Limb (tissue), 2 donors: Measurements from ENCODE around the gene NEDD8.

ENCODE experiments used
- DNase-seq, 2 donors: peaks; one replicate each; pipeline ENCODE4 v3.0.0-alpha.2; 2016; ENCODE audit errors: extremely low spot score in 2 of 2

NEDD8 gene

DNA sequence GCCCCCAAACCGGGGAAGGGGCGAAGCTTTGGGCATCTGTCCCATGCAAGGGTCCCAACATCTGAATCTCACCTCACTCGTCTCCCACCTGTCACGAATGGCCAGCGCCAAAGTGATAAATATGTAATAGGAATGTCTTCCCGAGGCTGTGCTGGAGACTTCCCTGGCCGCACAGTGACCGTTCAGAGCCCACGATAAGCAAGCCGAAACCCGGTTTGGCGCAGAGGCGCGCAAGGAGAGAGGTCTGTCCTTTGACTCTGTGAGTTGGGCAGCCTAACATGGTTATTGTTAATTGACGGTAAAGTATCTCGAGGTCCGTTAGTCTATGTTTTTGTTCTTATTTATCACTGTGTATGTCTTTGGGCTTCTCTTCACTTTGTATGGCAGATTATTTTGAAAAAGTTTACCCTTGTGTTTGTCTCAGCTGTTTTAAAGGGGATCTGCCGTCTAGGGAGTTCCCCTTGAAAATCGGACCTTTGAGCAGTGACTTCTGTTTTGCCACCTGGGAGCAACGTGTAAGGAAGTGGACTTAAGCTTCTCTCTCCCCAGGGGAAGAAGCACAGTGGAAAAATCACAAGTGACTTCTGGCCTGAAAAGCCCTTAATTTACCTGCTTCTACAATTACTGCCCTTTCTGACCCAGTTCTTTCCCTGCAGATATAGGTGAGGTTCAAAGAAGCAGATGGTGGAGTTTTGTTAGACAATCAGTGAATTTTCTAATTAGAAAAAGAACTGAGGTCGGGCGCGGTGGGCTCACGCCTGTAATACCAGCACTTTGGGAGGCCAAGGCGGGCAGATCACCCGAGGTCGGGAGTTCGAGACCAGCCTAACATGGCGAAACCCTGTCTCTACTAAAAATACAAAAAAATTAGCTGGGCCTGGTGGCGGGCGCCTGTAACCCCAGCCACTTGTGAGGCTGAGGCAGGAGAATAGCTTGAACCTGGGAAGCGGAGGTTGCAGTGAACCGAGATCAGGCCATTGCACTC, 35.8 kb downstream of the NEDD8 start:
- no peak for DNase-seq

DNA sequence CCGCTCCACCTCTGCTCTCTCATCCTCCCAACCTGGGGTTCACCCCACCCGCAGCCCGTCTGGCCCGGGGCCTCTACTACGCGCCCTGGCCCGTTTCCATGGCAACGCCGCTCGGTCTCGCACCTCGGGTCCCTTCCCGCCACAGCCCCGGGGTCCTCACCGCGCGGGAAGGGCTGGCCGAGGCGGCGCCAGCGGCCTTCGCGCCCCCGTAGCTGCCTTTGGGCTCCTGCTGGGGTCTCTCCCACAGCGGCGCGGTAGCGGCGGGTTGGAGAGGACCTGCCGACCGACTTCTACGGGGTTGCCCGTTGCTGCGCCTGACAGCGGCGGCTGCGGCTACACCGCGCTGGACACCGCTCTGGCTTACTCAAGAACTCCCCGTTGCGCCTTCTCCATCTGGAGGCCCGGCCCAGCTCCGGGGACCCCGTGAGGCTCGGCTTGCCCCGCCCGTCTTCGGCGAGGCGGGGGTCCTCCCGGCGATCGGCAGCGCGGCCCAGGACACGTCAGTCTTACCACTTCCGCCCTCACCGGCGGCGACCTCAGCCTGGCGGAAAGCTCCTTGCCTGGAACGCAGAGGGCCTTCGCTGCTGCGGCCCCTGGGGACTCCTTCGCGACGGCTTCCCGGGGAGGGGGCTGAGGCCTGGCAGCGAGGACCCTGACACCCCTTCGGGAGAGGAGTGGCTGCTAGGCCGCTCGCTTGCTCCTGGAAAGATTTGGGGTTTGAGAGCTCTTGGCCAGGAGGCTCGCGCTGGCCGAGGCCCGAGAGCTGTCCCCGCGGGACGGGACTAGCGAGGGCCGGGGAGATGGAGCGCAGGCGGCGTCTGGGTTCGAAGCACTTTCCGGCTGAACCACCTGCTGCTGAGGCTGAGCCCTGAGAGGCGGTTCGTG, 36.7 kb downstream of the NEDD8 start, which contains the start of gene TM9SF1:
TSS of gene TM9SF1 (minus strand) at position 256 of the 885 bp plus-strand sequence. CDS start 422 bp downstream, outside the sequence.
- peak; percentile 85 to 92 for DNase-seq

DNA sequence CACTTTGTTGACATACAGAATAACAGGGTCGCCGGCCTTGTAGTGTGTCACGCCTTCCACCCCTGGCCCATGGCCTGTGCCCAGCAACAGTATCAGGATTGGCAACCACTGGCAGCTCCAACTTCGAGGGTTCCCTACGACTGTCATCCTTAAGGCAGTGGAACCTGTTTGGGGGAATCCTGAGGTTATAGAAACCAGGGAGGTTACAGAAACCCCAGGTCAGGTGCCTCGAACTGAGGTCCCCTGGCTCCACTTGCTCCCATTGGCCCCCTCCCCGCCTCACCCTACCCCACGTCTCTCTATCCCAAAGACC, 37.3 kb downstream of the NEDD8 start:
- no peak for DNase-seq

DNA sequence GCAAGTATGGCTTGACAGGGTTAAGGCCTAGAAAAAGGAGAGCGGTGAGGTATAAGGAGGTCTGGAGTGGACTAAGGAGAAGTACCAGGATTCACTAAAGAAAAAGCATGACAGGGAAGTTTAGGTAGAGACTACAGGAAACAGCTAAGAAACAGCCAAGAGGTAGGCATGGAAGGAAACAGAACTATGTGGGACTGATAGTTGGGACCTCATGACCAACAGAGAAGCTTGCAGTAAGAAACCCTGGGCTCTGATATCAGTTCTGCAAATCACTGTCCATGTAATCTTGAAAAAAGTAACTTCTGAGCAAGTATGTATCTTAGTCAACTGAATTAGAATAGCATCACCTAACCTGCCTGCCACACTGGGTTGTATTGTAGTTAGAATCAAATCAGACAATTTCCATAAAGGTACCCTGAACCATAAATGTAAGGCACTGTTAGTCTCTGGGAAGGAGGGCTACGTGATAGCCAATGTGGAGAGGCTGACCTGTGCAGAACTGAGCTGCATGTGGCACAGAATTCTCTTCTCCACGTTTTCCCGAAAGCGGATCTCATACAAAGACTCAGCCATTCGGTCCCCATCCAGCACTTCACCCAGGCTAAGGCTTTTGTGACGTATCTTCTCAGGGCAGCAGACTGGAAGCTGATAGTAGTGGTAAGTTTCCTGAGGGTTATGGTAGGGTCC, 37.8 kb downstream of the NEDD8 start:
- no peak for DNase-seq

DNA sequence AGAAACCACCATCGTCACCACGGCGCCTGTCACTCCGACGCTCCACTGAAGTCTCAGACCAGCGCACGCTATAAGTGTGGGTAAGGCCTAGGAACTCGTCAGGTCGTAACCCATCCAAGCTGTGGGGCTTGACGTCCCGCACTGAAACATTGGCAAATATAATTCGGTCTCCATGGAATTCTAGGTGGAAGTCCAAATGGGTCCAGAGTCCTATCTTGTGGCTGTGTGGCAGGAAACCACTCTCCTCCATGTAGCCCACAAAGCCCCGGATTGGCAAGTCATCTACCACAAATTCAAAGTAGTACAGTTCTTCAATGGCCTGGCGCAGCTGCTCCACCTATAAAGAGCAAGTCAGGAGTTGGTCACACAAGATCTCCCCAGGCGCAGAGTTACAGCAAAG, 39.2 kb downstream of the NEDD8 start:
- no peak for DNase-seq

DNA sequence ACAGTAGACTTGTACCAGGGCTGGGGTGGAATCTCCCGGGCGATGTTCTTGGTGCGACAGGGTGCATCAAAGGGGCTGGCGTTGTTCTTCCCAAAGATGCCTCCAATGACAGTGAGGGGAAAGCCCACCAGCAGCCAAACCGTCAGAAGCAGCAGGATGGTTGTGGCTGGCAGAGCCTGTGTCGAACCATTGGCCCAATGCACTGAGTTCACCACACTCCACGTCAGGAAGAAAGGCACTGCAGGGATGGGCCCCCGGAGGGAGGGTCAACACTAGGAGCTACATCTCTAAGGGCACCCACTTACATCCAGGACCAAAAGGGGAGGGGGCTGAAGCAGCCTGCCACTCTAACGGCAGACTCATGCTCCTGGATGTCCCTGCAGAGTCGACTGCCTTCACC, 41.8 kb downstream of the NEDD8 start:
- no peak for DNase-seq

GRCh38 chr14:24189460-24189859, 42.7 kb downstream of the NEDD8 start:
- no peak for DNase-seq

DNA sequence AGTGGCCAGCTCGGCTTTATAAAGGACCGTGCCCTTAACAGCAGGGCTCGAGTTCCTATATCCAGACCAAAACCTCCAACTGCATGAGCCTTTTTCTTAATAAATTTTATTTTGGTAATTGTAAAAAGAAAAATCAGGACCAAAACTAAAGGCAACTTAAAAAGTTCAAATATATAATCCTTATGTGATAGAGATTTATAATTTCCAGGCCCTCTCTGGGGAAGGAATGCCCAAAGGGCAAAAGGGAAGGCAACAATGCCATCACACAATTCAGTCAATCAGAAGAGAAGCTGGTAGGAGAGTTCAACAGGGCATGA, 43.1 kb downstream of the NEDD8 start:
- no peak for DNase-seq

DNA sequence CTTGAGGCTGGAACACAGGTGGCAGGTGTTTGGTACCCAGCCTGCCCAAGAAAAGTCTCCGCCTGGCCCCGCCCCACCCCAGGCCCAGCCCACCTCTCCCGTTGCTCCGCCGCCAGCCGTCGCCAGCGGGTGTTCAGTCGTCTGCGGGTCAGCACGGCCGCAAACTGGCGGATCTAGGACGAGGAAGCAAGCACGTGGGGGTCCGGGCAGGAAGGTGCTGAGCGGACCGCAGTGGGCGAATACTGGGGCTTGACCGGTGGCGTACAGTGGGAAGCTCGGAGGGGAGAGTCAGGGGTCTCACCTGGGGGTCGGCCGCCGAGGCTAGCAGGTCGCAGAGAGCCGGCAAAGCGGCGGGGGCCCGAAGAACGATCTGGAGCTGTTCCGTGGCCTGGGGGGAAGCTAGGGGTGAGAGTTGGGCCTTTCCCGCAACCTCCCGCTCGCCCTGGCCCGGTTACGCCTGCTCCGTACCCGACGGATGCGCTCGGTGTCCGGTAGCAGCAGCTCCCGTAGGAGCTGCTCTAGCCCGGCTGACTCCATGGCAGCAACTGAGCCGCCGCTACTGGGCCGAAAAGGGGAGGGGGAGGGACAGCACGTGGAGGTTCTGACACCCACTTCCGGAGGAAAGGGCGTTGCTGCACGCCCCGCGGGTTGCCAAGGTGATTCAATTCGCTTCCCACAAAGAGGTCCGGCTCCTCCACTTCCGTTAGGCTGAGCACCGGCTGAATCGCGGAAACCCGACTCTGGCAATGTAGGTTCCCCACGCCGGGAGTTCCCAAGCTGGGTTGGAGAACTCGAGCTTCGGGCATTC, 43.7 kb downstream of the NEDD8 start, which contains the start of gene IPO4:
TSS of gene IPO4 (minus strand) at position 566 of the 808 bp plus-strand sequence. CDS start at position 537, 29 bp downstream.
- DNase-seq: peak; percentile 95 to 98

DNA sequence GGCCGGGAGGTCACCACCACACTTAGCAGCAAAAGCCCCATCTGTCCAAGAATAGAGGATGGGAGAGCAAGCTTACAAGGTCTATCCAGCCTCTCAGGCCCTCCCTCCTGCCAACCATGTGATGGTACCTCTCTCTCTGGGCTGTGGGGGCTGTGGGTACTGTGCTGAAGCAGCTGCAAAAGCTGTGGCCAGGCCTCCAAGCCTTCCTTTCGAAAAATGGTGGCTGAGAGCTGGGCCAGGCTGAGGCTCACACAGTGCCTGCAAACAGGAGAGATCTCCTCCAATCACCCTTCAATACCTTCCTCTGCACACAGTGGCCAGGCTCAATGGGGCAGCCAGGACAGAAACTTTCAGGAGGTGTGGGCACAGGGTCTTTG, 44.6 kb downstream of the NEDD8 start:
- DNase-seq: no peak

DNA sequence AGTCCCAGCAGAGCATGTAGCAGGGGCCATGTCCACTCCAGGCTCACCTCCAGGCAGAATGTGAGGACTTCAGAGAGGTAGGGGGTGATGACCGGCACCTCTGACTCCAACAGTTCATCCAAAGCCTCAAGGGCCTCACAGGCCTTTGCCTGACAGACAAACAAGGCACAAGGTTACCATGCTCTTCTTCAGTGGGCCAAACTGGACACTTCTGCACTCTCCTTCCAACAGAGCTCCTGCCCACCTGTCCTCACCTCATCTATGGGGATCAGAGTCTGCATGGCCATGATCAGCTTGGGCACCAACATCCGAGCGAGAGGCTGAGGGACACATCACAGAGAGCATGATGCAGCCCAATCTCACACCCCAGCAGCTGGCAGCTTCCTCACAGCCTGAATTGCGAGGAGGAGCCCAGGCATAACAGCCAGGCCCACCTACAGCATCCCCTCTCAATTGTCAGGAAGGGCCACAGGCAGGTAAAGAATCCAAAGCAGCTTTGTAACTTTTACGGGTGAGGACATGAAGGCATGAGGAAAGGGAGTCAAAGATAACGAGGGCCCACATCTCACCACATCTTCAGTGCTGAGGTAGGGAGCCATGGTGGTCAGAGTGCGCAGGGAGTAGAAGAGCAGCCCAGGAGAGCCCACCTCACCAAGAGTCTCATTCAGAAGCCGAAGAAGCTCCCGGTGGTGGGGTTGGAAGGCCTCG, 45.2 kb downstream of the NEDD8 start:
- no peak for DNase-seq

DNA sequence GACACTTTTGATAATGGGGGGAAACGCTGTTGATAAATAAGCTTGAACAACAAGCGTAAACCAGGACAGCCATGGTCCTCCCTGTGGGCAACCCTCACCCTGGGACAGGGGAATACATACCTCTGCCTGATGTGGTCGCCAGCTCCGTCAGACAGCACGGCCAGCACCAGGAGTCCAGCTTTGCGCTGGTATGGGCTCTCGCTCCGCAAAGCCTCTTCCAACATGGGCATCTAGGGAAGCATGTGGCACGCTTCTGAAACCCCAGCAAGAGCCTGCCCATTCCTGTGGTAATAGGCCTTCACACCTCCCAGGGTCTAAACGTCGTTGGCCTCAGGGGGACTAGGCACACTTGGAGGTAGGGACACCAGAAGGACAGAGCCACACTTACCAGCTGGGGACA, 46.4 kb downstream of the NEDD8 start:
- no peak for DNase-seq

- no peak for DNase-seq
These were observed 47.1 kb downstream of the NEDD8 start for GRCh38 chr14:24185026-24185425.

GRCh38 chr14:24184104-24184970, 47.8 kb downstream of the NEDD8 start:
- no peak for DNase-seq

- no peak for DNase-seq
These were observed 49.1 kb downstream of the NEDD8 start for GRCh38 chr14:24183014-24183481.

DNA sequence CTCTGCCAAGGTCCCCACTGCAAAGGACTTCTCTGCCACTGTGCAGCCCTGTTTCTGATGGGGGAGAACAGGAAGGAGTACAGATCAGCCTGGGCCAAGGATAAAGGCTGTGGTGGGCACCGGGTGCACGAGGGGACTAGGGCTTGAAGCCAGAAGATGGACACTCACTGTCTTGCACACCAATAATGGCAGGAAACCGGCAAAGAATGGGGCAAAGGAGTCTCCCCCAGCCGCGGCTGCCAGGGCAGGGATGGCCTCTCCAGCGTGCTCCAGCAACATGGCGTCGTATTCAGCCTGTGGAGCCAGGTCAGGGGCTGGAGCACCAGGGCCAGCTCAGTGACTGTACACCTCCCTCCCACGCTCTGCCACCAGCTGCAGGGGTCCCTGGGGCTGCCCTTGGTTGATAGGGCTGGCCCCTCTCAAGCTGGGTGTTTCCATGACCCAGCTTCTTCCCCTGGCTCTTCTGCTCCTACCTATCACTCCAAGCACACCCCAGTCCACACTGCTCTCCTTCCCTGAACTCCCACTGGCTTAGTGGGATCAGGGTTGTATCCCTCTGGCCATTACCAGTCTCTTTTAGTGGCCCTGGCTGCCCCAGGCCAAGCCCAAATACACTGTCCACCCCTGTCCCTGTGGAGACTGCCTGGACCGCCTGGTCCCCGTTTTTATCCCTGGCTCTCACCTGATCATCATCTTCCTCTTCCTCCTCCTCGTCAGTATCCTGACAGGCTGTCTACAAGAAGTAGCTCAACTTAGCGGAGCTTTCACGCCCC, 49.9 kb downstream of the NEDD8 start:
- no peak for DNase-seq

GRCh38 chr14:24181371-24182077, 50.6 kb downstream of the NEDD8 start:
- no peak for DNase-seq
